Peyer's patch (tissue), 4 donors: ENCODE data around the gene ATXN1.

Experiments
- POLR2A ChIP-seq, 2 donors: fragments of 450-650 bp; IDR thresholded peaks; one replicate each; pipeline ENCODE4 v1.5.1; 2017; ENCODE audit warnings: antibody characterized with exemption in 2 of 2, mild to moderate bottlenecking in 2 of 2, moderate library complexity in 2 of 2
- TF ChIP-seq, protein P1 (sequence below), 6 experiments: fragments of 450-650 bp in 4 of 6; fragments of 200-600 bp in 2 of 6; sonication (generic) in 1 of 6; IDR thresholded peaks; one replicate each; pipeline ENCODE4 v1.5.1; 2017 to 2019; ENCODE audit warnings: antibody characterized with exemption in 6 of 6, mild to moderate bottlenecking in 3 of 6, moderate library complexity in 1 of 6

- TF ChIP-seq, protein P1, sequence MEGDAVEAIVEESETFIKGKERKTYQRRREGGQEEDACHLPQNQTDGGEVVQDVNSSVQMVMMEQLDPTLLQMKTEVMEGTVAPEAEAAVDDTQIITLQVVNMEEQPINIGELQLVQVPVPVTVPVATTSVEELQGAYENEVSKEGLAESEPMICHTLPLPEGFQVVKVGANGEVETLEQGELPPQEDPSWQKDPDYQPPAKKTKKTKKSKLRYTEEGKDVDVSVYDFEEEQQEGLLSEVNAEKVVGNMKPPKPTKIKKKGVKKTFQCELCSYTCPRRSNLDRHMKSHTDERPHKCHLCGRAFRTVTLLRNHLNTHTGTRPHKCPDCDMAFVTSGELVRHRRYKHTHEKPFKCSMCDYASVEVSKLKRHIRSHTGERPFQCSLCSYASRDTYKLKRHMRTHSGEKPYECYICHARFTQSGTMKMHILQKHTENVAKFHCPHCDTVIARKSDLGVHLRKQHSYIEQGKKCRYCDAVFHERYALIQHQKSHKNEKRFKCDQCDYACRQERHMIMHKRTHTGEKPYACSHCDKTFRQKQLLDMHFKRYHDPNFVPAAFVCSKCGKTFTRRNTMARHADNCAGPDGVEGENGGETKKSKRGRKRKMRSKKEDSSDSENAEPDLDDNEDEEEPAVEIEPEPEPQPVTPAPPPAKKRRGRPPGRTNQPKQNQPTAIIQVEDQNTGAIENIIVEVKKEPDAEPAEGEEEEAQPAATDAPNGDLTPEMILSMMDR (IDR thresholded peaks at IDR 0.05), result no peak
- no peak for TF ChIP-seq POLR2A (IDR thresholded peaks at IDR 0.05)
Observed at GRCh38 chr6:16471222-16471909, 289.9 kb downstream of the ATXN1 start.
